Prostate gland (tissue), 2 donors: ENCODE results near the gene PRR7.

ENCODE experiments used
- CTCF ChIP-seq, 4 experiments: fragments of 200-600 bp in 2 of 4; fragments of 450-650 bp in 2 of 4; sonication (generic) in 2 of 4; IDR thresholded peaks; 1 replicate in 3 of 4; 2 replicates in 1 of 4; pipeline ENCODE4 v1.5.1; 2016 to 2019; ENCODE audit warnings: antibody characterized with exemption in 4 of 4, mild to moderate bottlenecking in 2 of 4, moderate library complexity in 2 of 4
- POLR2A ChIP-seq: fragments of 450-650 bp; IDR thresholded peaks from one replicate; pipeline ENCODE4 v1.6.1; 2016; ENCODE audit warnings: antibody characterized with exemption, mild to moderate bottlenecking
- POLR2AphosphoS5 ChIP-seq: sonication (generic); formaldehyde crosslinking; IDR thresholded peaks from one replicate; pipeline ENCODE4 v1.6.1; 2017; ENCODE audit warnings: antibody characterized with exemption

GRCh38 chr5:177459357-177459756 lies 12.7 kb downstream of the PRR7 start:
- no peak for TF ChIP-seq CTCF (IDR thresholded peaks at IDR 0.05)
- no peak for TF ChIP-seq POLR2A
- TF ChIP-seq POLR2AphosphoS5 = no peak
